ENCODE data around the gene PLCH1.

Gene PLCH1

GRCh38 chr3:155658671-155659261 lies 86.1 kb downstream of the PLCH1 start:
- H3K36me3 ChIP-seq (ENCODE audit: control insufficient read depth, insufficient read depth, low read length), result no peaks in the 10 kb centered on the region
- WGBS, 2 experiments (ENCODE audit: insufficient coverage in 2 of 2), result 100% methylated on average over 2 of the region's 4 CpGs
- no peaks in the 10 kb centered on the region for H3K4me1 ChIP-seq (ENCODE audit: control insufficient read depth, insufficient read depth, low read length, poor library complexity, severe bottlenecking)
- no peaks in the 10 kb centered on the region for H3K9me3 ChIP-seq (ENCODE audit: control insufficient read depth, low read length)
- H3K27ac ChIP-seq (ENCODE audit: low read depth, low read length, severe bottlenecking), result no peak overlapping the region
- H3K4me3 ChIP-seq (ENCODE audit: extremely low read depth, insufficient read depth, low read length, poor library complexity, severe bottlenecking), result no peak overlapping the region

DNA sequence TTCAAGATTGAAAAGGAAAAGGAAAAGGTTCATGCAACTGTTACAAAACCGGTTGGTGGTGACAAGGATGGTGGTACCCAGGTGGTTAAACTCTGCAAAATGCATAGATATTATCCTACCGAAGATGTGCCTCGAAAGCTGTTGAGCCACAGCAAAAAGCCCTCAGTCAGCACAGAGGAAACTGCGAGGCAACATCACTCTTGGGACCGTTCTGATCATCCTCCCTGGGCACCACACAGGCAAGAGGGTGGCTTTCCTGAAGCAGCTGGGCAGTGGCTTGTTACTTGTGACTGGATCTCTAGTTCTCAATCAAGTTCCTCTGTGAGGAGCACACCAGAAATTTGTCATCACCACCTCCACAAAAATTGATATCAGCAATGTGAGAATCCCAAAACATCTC lies 86.9 kb downstream of the PLCH1 start:
- Histone ChIP-seq H3K4me1 (ENCODE audit: control insufficient read depth, insufficient read depth, low read length, poor library complexity, severe bottlenecking) (no peaks in the 10 kb centered on the region), H3K27ac (ENCODE audit: low read depth, low read length, severe bottlenecking) (no peak overlapping the region), H3K9me3 (ENCODE audit: control insufficient read depth, low read length) (no peaks in the 10 kb centered on the region), H3K36me3 (ENCODE audit: control insufficient read depth, insufficient read depth, low read length) (no peaks in the 10 kb centered on the region), H3K4me3 (ENCODE audit: extremely low read depth, insufficient read depth, low read length, poor library complexity, severe bottlenecking) (no peak overlapping the region)
- WGBS, 2 experiments (ENCODE audit: insufficient coverage in 2 of 2), result 89% methylated on average over 5 of the region's 5 CpGs

DNA sequence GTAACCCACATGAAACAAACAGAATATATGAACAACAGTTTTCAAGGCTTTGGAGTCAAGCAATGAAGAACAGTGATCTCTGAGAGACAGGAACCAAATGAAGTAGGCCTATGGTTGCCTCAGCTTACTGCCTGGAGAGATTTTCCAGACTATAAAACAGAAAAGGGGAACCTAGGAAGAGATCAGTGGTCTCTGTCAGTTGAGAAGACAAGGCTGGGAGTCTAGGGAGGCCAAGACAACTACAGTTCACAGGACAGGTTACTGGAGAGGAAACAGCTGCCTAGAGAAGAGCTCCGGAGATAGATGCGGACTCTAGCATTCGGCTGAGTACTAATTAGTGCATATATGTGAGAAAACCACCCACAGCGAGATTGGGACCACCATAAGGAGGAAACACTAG lies 87.7 kb downstream of the PLCH1 start:
- Histone ChIP-seq H3K4me3 (ENCODE audit: extremely low read depth, insufficient read depth, low read length, poor library complexity, severe bottlenecking) (no peak overlapping the region), H3K36me3 (ENCODE audit: control insufficient read depth, insufficient read depth, low read length) (no peaks in the 10 kb centered on the region), H3K4me1 (ENCODE audit: control insufficient read depth, insufficient read depth, low read length, poor library complexity, severe bottlenecking) (no peaks in the 10 kb centered on the region), H3K9me3 (ENCODE audit: control insufficient read depth, low read length) (no peaks in the 10 kb centered on the region), H3K27ac (ENCODE audit: low read depth, low read length, severe bottlenecking) (no peak overlapping the region)
- WGBS, 2 experiments (ENCODE audit: insufficient coverage in 2 of 2), result 100% methylated on average over 1 of the region's 4 CpGs; no CpG with 5 or more reads in 1 of the 2 experiments

DNA sequence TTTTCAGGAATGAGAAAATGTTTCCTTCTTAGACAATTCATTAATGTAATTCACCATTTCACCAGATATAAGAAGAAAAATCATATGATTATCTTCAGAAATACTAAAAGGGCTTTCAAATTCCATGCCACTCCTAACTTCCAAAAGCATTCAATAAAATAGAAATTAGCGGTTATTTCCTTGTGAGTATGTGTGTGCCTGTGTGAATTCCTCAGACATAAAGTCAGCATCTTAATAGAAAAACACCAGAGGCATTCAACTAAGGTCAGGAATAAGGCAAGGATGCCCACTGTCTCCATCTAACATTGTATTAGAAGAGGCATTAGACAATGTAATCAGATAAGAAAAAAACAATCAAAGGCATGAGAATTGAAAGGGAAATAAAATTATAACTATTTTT lies 88.4 kb downstream of the PLCH1 start:
- H3K36me3 ChIP-seq (ENCODE audit: control insufficient read depth, insufficient read depth, low read length), result no peaks in the 10 kb centered on the region
- no CpG with 5 or more reads among the region's 1 CpG for WGBS, 2 experiments (ENCODE audit: insufficient coverage in 2 of 2)
- H3K4me3 ChIP-seq (ENCODE audit: extremely low read depth, insufficient read depth, low read length, poor library complexity, severe bottlenecking), result no peak overlapping the region
- H3K9me3 ChIP-seq (ENCODE audit: control insufficient read depth, low read length), result no peaks in the 10 kb centered on the region
- no peak overlapping the region for H3K27ac ChIP-seq (ENCODE audit: low read depth, low read length, severe bottlenecking)
- H3K4me1 ChIP-seq (ENCODE audit: control insufficient read depth, insufficient read depth, low read length, poor library complexity, severe bottlenecking), result no peaks in the 10 kb centered on the region

DNA sequence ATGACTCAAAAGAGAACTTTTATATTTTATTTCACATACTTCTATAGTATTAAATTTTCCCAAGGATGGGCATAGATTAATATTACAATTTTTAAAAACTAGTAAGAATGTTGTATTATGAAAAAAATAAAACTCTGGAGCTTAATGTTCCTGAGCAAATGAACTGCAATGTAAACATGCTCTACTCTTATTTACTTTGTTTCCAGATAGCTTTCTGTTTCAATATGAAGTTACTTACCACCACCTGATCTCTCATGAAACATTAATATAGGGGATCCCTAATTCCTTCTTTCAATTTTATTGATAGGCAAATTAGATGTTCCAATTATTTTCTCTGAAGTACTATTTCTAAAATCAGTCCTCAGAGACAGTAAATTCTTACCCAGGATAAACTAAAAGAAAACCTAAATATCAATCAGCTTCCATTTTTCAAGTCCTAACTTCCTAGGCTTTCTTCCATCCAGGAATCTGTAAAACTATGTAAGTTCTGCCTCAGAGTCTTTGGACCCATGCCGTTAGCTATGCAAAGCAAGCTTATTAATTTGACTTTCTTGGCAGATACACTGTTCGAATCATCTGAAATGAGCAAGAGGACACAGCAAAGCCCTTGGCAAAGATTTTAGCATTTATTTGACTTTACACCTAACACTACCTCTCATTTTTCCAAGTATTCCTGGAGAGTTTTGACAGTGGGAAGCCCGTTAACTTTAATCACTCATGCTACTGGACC lies 93.2 kb downstream of the PLCH1 start:
- H3K4me1 ChIP-seq (ENCODE audit: control insufficient read depth, insufficient read depth, low read length, poor library complexity, severe bottlenecking), result peaks cover 3% of the 10 kb centered on the region
- 86 to 91% methylated on average over 3 of the region's 3 CpGs for WGBS, 2 experiments (ENCODE audit: insufficient coverage in 2 of 2)
- no peak overlapping the region for H3K27ac ChIP-seq (ENCODE audit: low read depth, low read length, severe bottlenecking)
- no peaks in the 10 kb centered on the region for H3K9me3 ChIP-seq (ENCODE audit: control insufficient read depth, low read length)
- H3K36me3 ChIP-seq (ENCODE audit: control insufficient read depth, insufficient read depth, low read length), result no peaks in the 10 kb centered on the region
- no peak overlapping the region for H3K4me3 ChIP-seq (ENCODE audit: extremely low read depth, insufficient read depth, low read length, poor library complexity, severe bottlenecking)

DNA sequence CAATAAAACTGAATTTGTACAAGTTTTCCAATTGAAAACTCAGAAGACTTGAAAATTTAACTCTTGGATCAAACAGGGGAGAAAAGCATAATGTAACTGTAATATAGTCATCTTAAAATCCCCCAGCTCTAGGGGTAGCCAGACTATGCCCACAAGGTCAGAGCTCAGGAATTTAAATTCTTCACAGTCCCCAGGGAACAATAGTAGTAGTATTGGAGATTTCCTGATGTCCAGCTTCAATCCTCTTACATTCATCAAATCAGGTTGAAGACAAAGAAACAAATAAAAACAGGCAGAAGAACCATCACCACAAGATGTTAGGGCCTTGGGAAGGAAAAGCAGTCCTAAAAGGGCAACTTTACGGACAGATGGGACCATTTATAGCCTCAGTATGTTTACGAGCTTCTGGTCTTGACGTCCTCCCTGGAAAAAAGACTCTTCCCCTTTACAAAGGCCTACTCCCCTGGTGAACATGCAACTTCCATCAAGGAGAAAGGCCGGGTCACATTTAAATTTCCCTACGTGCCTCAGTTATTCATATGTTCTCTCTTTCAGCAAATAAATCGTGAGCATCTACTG lies 96.8 kb downstream of the PLCH1 start:
- Histone ChIP-seq H3K4me3 (ENCODE audit: extremely low read depth, insufficient read depth, low read length, poor library complexity, severe bottlenecking) (no peak overlapping the region), H3K9me3 (ENCODE audit: control insufficient read depth, low read length) (no peaks in the 10 kb centered on the region), H3K4me1 (ENCODE audit: control insufficient read depth, insufficient read depth, low read length, poor library complexity, severe bottlenecking) (peaks cover 3% of the 10 kb centered on the region), H3K36me3 (ENCODE audit: control insufficient read depth, insufficient read depth, low read length) (no peaks in the 10 kb centered on the region), H3K27ac (ENCODE audit: low read depth, low read length, severe bottlenecking) (peak overlapping the region; percentile 1)
- WGBS, 2 experiments (ENCODE audit: insufficient coverage in 2 of 2), result 76 to 83% methylated on average over 3 to 5 of the region's 6 CpGs

DNA sequence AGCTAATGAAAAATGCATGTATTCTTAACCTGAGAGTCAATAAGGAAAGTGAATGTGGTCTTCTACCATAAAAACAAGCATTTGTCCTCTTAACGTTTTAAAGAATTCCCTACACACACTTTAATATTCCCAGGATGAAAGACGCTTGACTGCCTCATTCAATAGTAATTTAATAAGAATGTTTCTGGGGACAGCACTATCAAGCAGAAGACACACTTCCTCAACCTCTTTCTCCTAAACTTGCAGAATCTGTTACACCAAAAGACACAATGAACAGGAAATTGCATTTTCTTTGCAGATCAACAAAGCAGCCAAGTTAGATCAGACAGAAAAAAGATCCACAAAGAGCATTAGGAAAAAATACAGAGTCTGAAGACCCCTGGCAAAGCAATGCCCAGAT lies 97.7 kb downstream of the PLCH1 start:
- no CpG with 5 or more reads among the region's 2 CpGs for WGBS, 2 experiments (ENCODE audit: insufficient coverage in 2 of 2)
- Histone ChIP-seq H3K27ac (ENCODE audit: low read depth, low read length, severe bottlenecking) (no peak overlapping the region), H3K36me3 (ENCODE audit: control insufficient read depth, insufficient read depth, low read length) (no peaks in the 10 kb centered on the region), H3K4me1 (ENCODE audit: control insufficient read depth, insufficient read depth, low read length, poor library complexity, severe bottlenecking) (peaks cover 3% of the 10 kb centered on the region), H3K4me3 (ENCODE audit: extremely low read depth, insufficient read depth, low read length, poor library complexity, severe bottlenecking) (no peak overlapping the region), H3K9me3 (ENCODE audit: control insufficient read depth, low read length) (no peaks in the 10 kb centered on the region)

- Histone ChIP-seq H3K27ac (ENCODE audit: low read depth, low read length, severe bottlenecking) (no peak overlapping the region), H3K4me1 (ENCODE audit: control insufficient read depth, insufficient read depth, low read length, poor library complexity, severe bottlenecking) (peaks cover 3% of the 10 kb centered on the region), H3K9me3 (ENCODE audit: control insufficient read depth, low read length) (no peaks in the 10 kb centered on the region), H3K4me3 (ENCODE audit: extremely low read depth, insufficient read depth, low read length, poor library complexity, severe bottlenecking) (no peak overlapping the region), H3K36me3 (ENCODE audit: control insufficient read depth, insufficient read depth, low read length) (no peaks in the 10 kb centered on the region)
- WGBS, 2 experiments (ENCODE audit: insufficient coverage in 2 of 2), result 86% methylated on average over 1 of the region's 2 CpGs; no CpG with 5 or more reads in 1 of the 2 experiments
These were observed 98.2 kb downstream of the PLCH1 start for GRCh38 chr3:155646669-155647068.

DNA sequence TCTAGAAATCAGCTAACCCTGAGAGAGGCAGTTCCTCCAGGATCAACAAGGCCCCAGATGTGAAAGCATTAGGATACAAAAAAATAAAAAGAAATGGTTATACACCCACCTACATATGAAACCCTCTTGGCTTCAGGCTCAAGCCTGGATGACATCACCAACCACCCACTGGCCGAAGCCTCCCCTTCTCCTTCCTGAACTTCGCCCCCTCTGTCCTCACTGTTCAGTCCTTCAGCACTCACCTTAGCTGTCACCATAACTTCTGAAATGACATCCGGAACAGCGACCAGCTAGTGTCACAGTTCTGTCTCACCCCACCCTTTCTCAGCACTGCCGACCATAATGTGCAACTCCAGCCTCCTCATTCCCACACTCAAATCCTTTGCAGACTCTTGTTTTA lies 98.7 kb downstream of the PLCH1 start:
- Histone ChIP-seq H3K4me1 (ENCODE audit: control insufficient read depth, insufficient read depth, low read length, poor library complexity, severe bottlenecking) (peaks cover 3% of the 10 kb centered on the region), H3K4me3 (ENCODE audit: extremely low read depth, insufficient read depth, low read length, poor library complexity, severe bottlenecking) (no peak overlapping the region), H3K36me3 (ENCODE audit: control insufficient read depth, insufficient read depth, low read length) (no peaks in the 10 kb centered on the region), H3K9me3 (ENCODE audit: control insufficient read depth, low read length) (no peaks in the 10 kb centered on the region), H3K27ac (ENCODE audit: low read depth, low read length, severe bottlenecking) (no peak overlapping the region)
- WGBS, 2 experiments (ENCODE audit: insufficient coverage in 2 of 2), result 87 to 100% methylated on average over 4 of the region's 5 CpGs

GRCh38 chr3:155643581-155644165 lies 101.2 kb downstream of the PLCH1 start:
- H3K4me3 ChIP-seq (ENCODE audit: extremely low read depth, insufficient read depth, low read length, poor library complexity, severe bottlenecking), result no peak overlapping the region
- H3K27ac ChIP-seq (ENCODE audit: low read depth, low read length, severe bottlenecking), result no peak overlapping the region
- H3K36me3 ChIP-seq (ENCODE audit: control insufficient read depth, insufficient read depth, low read length), result no peaks in the 10 kb centered on the region
- H3K4me1 ChIP-seq (ENCODE audit: control insufficient read depth, insufficient read depth, low read length, poor library complexity, severe bottlenecking), result peaks cover 3% of the 10 kb centered on the region
- WGBS, 2 experiments (ENCODE audit: insufficient coverage in 2 of 2), result 100% methylated on average over 1 to 2 of the region's 4 CpGs
- H3K9me3 ChIP-seq (ENCODE audit: control insufficient read depth, low read length), result no peaks in the 10 kb centered on the region

DNA sequence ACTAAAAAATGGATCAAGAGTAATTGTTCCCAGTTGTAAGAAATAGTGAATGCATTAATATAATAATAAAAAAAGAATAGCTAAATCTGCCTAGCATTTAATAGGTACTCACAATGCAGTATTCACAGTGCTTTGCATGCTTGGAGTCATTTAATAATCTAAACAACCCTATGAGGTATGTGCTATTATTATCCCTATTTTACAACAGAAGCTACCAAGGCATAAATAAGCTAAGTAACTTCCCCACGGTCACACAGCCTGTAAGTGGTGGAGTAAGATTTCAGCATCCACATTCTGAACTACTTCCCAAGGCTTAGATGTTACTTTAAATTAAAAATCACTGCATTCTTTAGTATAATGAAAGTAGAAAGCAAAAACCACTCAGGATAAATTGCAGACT lies 102.9 kb downstream of the PLCH1 start:
- Histone ChIP-seq H3K36me3 (ENCODE audit: control insufficient read depth, insufficient read depth, low read length) (no peaks in the 10 kb centered on the region), H3K27ac (ENCODE audit: low read depth, low read length, severe bottlenecking) (no peak overlapping the region), H3K4me3 (ENCODE audit: extremely low read depth, insufficient read depth, low read length, poor library complexity, severe bottlenecking) (no peak overlapping the region), H3K9me3 (ENCODE audit: control insufficient read depth, low read length) (no peaks in the 10 kb centered on the region), H3K4me1 (ENCODE audit: control insufficient read depth, insufficient read depth, low read length, poor library complexity, severe bottlenecking) (no peaks in the 10 kb centered on the region)
- no CpG with 5 or more reads among the region's 1 CpG for WGBS, 2 experiments (ENCODE audit: insufficient coverage in 2 of 2)
